Epidermal melanocyte (primary cell): ENCODE results near the gene MARK3.

Source experiments
- DNase-seq: peaks from one replicate; pipeline ENCODE4 v3.0.0; 2011; ENCODE audit warnings: low spot score; ENCODE audit not compliant: insufficient read length

The MARK3 gene

DNA sequence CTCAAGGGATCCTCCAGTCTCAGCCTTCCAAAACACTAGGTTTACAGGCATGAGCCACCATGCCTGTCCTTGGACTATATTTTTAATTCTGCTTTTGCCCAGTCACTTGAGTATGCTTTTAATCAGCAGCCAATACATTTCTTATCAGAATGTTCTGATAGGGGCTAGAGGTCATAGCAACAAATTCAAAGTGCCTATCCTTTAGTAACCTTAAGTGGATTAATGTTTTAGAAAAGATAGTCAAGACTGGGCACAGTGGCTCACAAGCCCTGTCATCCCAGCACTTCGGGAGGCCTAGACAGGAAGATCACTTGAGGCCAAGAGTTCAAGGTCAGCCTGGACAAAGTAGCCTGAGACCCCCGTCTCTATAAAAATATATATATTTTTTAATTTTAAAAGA lies 100.3 kb downstream of the MARK3 start:
- no peak for DNase-seq

DNA sequence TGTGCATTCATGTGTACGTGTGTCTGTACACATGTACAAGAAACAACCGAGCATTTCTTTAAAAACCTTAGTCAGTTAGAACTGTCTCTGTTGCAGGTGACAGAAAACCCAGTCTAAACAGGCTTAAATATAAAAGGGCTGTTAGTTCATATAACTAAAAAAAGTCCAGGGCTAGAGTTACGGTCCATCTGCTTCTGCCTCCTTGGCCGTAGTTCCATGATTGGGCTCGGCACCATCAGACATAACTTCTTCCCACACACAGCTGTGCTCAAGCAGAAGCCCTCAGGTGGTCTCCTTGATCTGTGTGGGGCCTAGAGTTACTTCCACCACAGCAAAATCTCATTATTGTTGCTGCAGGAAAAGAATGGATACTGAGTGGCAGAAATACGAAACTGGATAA lies 102.9 kb downstream of the MARK3 start:
- DNase-seq = no peak

DNA sequence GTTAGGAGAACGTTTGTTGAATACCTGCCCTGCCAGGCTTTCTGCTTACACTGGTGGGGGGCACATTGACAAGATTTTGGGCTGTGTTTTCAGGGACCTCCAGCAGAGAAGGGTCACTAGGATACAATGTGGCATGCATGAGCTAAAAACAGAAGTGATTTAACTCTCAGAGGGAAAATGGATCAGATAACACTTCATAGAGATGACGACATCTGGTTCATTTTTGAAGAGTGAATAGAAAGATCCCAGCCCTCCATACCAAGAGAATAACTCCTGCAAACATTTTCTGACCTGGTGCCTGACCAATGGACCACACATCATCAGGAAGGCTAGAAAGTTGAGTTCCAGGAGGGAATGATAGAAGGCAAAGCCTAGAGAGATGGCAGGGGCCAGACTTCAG lies 103.7 kb downstream of the MARK3 start:
- DNase-seq = no peak

DNA sequence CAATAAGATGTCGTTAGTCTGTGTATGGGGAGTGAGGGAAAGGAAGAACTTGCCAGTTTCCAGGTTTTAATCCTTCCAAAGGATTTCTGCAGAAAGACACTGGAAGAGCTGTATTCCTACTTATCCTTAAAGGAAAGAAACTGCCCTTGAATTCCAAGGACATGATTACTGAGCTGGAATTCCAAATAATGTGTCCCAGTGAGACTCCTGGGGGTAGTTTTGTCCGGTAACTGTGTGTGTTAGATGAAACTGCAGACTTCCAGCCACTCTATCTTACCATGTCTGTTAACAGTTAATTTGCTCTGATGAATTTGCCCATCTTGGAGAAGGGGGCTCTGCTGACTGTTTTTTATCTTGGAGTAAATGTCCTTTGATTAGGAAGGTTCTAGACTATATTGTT lies 104.4 kb downstream of the MARK3 start:
- DNase-seq = no peak

DNA sequence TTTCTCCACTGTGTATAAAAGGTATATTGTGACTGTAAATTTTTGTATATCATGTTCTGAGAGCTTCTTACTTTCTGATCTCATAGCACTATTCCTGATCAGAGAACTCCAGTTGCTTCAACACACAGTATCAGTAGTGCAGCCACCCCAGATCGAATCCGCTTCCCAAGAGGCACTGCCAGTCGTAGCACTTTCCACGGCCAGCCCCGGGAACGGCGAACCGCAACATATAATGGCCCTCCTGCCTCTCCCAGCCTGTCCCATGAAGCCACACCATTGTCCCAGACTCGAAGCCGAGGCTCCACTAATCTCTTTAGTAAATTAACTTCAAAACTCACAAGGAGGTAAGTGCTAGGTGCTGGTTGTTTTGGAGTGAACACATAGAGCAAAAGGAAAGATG lies 106.5 kb downstream of the MARK3 start:
- no peak for DNase-seq

DNA sequence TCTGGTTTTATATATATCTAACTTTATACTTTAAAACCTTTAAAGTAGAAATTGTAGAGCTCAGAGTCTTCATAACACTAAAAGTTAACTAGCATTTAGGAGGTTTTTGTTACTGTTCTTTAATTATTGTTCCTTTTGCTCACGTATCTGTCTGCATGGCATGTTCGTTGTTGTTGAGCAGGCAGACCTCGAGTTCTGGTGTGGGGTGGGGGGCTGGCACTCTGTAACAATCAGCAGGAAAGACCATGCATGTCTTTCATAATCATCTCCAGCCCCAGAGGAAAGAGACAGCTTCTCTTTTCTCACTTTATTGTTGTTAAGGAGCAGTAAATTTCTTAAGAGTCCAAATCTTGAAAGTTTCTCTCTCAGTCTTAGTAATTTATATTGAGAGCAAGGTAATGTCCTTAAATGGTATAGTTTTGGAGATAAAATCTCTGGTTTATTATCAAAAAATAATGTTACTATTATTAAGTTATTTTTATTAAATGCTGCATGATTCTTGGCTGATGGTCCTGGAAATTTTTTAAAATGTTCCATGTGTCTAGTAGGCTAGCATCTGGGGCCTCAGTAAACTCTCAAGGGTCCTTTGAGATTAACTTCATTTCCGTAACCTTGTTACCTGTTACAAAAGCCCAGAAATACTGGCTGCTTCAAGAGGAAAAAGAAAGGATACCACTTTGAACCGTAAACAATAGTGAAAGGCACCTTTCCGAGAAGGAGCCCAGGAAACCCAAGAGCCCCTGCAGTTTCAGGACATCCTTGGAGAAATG lies 107.1 kb downstream of the MARK3 start:
- DNase-seq = no peak

DNA sequence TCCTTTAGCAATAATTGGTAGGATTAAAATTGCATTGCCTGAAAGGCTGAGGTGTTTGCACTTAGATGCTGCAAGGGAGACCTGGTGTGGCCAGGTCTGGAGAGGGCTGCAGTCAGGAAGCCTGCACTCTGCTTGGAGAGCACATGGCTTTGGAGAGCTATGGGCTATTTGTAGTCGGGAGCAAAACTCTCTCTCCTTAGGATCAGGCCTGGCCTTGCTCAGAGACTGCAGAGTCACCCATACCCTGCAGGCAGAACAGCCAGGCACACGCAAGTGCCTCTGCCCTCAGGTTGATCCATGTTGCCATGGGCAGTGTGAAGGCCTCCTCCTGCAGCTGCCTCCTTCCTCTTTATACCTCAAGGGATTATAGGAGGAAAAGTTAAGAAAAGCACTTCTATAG lies 110.6 kb downstream of the MARK3 start:
- no peak for DNase-seq

DNA sequence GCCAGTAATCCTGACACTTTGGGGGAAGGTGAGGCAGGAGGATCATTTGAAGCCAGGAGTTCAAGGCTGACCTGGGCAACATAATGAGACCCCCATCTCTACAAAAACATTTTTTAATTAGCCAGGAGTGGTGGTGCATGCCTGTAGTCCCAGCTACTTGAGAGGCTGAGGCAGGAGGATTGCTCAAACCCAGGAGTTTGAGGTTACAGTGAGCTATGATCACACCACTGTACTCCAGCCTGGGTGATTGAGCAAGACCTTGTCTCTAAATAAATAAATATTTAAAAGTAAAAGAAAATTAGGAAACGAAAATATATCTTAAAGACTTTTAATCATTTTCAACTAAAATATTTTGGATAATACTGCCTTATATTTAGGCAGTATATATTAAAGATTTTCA lies 111.6 kb downstream of the MARK3 start:
- no peak for DNase-seq

DNA sequence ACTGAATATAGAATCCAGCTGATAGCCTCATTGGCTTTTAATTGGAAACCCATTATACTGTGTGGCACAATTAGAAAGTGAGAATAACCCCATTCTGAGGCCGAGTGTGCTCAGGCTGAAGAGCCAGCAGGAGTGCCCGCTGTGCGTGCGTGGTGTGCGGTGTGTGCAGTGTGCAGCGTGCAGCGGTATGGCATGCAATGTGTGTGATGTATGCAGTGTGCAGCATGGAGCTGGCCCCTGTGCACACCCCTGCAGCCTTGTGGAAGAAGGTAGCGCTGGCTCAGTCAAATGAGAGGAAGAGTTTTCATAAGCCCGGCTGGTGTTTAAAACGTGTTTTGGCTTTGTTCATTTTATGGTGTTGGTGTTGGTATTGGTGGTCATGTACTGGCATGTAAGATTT lies 114.5 kb downstream of the MARK3 start:
- no peak for DNase-seq

DNA sequence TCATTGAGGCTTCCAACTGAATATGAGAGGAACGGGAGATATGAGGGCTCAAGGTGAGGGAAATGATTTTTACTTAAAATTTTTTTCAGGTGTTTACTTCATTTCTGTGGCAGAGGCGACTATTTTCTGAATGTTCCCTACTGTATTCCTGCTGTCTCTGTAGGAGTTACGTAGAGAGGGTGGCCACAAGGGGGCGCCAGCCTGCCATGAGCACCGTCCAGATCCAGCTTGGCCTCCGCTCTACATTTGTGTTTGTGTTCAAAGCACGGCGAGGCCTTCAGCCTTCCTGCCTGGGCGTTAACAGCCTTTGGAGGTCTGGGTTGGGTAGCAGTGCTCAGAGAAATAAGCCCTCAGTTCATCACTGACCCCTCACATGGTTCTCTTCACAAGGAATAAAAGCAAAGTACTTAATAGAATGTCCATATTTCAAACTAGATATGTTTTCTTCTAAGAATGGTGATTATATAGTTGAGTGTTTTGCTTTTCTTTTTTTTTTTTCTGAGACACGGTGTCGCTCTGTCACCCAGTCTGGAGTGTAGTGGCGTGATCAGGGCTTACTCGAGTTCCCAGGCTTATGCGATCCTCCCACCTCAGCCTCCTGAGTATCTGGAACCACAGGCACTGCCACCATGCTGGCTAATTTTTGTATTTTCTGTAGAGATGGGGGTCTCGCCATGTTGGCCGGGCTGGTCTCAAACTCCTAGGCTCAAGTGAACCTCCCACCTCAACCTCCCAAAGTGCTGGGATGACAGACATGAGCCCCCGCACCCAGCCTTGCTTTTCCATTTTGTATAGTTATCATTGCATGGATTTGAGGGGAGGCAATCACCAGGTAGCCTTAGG lies 115.2 kb downstream of the MARK3 start:
- peak; percentile 68 for DNase-seq

DNA sequence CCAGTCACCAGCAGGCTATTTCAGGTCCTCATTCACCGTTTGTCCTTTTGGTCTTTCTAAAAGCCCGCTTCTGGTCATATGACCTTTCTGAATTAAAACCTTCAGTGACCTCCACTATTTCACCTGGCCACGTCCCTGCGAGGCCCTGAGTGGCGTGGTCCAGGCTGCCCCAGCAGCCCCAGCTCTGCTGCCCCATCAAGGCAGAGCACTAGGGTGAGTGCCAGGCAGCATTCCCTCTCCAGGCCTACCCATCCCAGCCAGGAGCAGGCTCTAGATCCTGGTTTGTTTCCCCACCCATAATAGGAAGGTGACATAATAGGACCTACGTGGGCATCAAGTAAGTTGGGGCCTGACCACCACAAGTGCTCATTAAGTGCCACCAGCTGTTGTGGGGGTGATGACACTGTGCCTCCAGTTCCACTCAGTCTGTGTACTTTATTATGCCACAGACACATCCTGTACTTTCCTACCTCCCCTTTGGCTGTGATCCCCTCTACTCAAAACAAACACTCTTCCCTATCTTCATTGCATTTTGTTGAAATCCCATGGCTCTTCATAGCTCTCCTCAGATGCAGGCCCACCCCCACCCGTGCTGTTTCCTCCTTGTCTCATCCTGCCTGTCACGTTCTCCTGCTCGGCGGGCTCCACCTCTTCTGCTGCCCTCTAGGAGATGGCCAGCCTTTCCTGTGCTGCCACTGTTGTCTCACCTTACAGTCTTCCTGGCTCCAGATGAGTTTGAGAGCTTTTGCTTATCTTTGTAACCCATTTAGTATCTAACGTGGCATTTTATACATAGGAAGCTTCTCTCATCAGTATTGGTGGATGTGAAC lies 116.0 kb downstream of the MARK3 start:
- no peak for DNase-seq

DNA sequence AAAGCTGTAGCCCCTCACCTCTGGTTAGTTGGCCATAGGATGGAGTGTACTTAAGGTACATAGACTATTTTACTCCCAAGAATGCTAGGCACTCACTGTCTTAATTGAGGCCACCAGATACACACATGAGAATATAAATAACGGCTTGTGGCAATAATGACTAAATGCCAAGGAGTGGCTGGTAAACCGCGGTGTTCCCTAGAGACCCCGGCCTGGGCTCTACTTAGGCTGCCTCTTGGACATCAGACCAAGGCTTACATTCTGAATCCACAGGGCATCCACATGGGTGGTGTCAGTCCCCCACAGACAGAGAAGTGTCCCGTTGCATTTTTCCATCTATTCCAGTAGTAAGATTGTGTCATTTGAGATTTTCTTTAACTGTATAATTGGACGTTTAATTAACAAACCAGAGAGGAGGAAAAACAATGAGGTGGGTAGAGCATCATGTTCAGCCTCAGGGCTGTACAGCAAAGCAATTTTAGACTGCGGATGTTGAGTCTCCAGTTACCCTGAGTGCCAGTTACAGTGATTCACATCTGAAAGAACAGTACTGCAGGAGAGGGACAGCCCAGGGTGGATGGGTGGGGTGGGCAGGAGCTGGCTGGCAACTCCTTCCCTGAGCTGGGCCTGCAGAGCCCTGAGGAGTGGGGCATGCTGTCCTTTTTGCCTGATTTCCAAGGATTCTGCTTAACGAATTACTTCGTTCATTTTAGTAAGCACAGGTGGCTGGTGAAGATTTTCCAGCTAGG lies 116.9 kb downstream of the MARK3 start:
- no peak for DNase-seq

DNA sequence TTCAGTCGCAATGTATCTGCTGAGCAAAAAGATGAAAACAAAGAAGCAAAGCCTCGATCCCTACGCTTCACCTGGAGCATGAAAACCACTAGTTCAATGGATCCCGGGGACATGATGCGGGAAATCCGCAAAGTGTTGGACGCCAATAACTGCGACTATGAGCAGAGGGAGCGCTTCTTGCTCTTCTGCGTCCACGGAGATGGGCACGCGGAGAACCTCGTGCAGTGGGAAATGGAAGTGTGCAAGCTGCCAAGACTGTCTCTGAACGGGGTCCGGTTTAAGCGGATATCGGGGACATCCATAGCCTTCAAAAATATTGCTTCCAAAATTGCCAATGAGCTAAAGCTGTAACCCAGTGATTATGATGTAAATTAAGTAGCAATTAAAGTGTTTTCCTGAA lies 117.7 kb downstream of the MARK3 start:
- no peak for DNase-seq

DNA sequence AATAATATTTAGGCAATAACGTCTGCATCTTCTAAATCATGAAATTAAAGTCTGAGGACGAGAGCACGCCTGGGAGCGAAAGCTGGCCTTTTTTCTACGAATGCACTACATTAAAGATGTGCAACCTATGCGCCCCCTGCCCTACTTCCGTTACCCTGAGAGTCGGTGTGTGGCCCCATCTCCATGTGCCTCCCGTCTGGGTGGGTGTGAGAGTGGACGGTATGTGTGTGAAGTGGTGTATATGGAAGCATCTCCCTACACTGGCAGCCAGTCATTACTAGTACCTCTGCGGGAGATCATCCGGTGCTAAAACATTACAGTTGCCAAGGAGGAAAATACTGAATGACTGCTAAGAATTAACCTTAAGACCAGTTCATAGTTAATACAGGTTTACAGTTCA lies 118.1 kb downstream of the MARK3 start:
- DNase-seq = no peak

DNA sequence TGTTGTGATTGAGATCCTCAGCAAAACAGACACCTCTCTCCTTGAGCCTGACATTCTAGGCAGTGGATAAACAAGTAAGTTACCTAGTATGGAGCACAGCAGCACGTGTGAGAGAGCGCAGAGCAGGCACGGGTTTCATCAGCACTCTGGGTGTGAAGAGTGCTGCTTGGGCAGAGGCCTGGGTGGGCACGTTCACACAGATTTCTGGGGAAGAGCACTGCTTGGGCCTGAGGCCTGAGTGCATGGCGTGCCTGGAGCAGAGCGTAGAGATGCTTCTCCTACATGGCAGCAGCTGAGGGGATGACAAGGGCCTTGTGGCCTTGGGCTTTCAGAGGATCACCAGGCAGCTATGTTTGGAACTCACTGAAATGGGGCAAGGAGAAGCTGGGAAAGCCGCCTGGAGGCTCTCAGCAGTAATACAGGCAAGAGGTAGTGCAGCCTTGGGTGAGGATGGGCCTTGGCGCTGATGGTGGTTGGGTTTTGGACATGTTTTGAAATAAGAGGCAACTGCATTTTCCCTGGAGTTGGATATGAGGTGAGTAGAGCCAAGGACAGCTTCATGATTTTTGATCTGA lies 119.9 kb downstream of the MARK3 start:
- no peak for DNase-seq

DNA sequence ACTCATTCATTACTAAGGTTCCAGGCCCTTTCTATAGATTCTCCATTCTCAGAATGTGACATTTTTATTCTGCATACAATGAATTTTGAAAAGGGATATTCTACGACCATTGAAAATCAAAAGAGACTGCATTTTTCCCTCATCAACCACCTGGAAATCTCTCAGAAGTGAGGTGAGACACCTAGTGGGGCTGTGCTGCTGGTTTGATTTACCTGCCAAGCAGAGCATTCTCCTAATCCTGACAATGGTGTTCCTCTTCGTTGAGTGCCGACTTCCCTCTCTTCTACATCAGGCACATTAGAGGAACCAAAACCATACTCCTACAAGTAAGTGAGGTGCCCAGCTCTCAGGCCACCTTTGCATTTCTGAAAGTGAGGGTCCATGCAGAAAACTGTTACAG lies 122.5 kb downstream of the MARK3 start:
- no peak for DNase-seq

DNA sequence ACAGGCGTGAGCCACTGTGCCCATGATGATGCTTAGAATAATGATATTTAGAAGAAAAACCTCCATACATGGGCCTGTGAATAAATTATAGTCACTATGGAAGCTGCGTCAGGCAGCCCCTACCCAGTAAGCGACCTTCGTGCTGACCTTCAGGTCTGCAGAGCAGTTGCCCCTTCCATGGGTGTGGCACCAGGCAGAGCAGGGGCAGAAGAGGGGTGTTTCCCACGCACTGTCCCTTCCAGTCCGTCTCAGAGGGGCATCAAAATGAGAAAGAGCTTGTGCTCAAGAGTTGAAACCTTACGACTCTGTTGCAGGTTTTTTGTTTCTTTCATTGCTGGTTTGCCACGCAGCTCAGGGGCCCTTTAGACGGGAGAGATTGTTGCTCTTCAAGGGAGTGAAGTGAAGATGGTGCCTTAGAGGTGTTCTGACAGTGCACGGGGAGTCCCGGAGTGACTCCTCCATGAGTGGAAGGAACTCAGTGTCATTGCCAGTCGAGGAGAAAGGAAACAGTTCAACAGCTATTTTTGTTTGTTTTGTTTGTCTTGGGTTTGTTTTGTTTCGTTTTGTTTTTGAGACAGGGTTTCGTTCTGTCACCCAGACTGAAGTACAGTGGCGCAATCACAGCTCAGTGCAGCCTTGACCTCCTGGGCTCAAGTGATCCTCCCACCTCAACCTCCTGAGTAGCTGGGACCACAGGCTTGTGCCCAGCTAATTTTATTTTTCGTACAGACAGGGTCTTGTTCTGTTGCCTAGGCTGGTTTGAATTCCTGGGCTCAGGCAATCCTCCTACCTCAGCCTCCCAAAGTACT lies 123.5 kb downstream of the MARK3 start:
- no peak for DNase-seq

DNA sequence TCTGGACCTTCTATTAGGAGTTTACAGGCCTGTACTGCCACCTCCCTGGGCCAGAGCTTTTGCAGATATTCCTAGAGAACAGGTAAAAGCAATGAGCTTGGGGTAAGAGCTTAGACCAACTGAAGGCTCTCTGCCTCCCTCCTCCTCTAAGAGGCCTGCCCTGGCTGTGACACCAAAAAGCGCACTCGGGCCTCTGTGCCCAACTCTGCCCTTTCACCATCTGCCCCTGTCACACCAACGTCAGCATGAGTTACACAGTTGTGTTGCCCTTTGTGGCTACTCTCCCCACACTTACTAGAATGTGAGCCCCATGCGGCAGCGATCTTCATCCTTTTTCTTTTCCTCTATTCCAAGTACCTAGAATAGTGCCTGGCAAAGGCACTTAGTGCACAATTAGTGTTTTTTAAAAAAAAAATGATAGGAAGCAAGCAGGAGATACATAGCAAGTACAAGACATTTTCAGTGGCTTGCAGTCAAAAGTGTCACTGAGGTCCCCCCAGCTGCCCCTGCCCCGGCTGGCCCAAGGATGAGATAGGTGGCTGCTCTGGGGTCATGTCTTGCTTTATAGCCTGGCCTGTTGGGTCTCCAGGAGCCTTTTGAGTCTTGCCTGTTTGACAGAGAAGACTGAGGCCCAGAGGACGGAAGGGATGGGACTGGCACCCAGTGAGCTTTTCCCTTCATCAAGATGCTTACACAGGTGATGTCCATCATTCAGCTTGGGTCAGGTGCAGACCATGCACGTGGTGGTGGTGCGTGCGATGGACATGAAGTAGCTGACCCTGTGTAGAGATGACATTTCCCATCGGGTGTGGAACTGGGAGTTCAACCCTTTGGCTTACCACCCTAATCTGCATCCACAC lies 124.9 kb downstream of the MARK3 start:
- no peak for DNase-seq
